ENCODE data around the gene PAX8.

Gene PAX8

DNA sequence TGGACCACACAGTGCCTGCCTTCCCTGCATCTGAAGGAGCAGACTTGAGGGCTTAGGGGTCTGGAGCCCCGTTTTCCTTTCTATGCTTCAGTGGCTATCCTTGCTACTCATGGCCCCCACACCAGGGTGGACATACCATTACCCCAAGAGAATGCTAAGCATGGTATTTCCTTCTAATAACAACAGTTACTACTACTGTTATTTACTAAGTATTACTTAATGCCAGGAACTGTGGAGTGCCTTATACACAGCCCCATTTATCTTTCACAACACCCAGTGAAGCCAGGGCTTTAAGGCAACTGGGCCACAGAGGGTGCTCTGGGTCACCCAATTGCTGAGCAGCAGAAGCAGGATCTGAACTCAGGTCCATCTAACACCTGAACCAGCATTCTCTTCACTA lies 5.8 kb upstream of the PAX8 start:
- no peak for TF ChIP-seq CSDC2 (CRISPR knock-in tag; IDR thresholded peaks at IDR 0.05)
- TF ChIP-seq, protein P1, sequence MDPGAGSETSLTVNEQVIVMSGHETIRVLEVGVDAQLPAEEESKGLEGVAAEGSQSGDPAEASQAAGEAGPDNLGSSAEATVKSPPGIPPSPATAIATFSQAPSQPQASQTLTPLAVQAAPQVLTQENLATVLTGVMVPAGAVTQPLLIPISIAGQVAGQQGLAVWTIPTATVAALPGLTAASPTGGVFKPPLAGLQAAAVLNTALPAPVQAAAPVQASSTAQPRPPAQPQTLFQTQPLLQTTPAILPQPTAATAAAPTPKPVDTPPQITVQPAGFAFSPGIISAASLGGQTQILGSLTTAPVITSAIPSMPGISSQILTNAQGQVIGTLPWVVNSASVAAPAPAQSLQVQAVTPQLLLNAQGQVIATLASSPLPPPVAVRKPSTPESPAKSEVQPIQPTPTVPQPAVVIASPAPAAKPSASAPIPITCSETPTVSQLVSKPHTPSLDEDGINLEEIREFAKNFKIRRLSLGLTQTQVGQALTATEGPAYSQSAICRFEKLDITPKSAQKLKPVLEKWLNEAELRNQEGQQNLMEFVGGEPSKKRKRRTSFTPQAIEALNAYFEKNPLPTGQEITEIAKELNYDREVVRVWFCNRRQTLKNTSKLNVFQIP (CRISPR knock-in tag; IDR thresholded peaks at IDR 0.05; ENCODE audit: borderline replicate concordance, low read depth), result no peak
- no peak for TF ChIP-seq ESRRG (CRISPR knock-in tag; IDR thresholded peaks at IDR 0.05)
- TF ChIP-seq, protein P2, sequence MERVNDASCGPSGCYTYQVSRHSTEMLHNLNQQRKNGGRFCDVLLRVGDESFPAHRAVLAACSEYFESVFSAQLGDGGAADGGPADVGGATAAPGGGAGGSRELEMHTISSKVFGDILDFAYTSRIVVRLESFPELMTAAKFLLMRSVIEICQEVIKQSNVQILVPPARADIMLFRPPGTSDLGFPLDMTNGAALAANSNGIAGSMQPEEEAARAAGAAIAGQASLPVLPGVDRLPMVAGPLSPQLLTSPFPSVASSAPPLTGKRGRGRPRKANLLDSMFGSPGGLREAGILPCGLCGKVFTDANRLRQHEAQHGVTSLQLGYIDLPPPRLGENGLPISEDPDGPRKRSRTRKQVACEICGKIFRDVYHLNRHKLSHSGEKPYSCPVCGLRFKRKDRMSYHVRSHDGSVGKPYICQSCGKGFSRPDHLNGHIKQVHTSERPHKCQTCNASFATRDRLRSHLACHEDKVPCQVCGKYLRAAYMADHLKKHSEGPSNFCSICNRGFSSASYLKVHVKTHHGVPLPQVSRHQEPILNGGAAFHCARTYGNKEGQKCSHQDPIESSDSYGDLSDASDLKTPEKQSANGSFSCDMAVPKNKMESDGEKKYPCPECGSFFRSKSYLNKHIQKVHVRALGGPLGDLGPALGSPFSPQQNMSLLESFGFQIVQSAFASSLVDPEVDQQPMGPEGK (CRISPR knock-in tag; IDR thresholded peaks at IDR 0.05; ENCODE audit: borderline replicate concordance), result no peak
- TF ChIP-seq, protein P3, sequence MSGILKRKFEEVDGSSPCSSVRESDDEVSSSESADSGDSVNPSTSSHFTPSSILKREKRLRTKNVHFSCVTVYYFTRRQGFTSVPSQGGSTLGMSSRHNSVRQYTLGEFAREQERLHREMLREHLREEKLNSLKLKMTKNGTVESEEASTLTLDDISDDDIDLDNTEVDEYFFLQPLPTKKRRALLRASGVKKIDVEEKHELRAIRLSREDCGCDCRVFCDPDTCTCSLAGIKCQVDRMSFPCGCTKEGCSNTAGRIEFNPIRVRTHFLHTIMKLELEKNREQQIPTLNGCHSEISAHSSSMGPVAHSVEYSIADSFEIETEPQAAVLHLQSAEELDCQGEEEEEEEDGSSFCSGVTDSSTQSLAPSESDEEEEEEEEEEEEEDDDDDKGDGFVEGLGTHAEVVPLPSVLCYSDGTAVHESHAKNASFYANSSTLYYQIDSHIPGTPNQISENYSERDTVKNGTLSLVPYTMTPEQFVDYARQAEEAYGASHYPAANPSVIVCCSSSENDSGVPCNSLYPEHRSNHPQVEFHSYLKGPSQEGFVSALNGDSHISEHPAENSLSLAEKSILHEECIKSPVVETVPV (CRISPR knock-in tag; IDR thresholded peaks at IDR 0.05), result no peak
- peak; percentile 5 for ATAC-seq

DNA sequence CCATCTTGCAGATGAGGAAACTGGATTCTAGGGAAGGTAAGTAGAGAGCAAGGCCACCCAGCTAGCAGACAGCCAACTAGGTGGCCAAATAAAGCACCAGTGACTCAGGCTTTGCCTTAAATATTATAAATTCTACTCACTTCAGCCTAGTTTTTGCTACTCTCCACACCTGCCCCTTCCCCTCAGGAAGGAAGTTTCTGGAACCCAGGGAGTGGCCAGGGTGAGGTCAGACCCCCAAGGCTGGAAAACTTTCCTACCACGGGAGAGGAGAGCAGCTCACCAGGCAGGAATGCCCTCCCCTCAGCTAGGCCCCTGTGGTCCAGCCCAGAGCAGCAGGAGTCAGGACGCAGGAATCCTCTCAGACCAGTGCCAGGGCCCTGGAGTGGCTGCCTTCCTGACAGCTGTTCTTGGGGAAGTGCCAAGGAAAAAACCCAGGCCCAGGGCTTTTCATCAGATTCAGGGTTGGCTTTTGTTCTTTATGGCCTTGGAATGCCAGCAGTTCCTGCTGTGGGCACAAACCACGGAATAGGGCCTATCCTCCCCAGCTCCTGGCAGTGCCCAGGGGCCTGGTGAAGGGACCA lies 5.1 kb upstream of the PAX8 start:
- TF ChIP-seq PPARA (CRISPR knock-in tag; IDR thresholded peaks at IDR 0.05; ENCODE audit: borderline replicate concordance), result no peak
- TF ChIP-seq ZFP30 (CRISPR knock-in tag; IDR thresholded peaks at IDR 0.05), result no peak
- TF ChIP-seq SNAI2 (CRISPR knock-in tag; IDR thresholded peaks at IDR 0.05), result no peak
- no peak for TF ChIP-seq ZNF8 (CRISPR knock-in tag; IDR thresholded peaks at IDR 0.05)
- no peak for TF ChIP-seq ZC3H10 (CRISPR knock-in tag; IDR thresholded peaks at IDR 0.05)
- no peak for TF ChIP-seq CSDC2 (CRISPR knock-in tag; IDR thresholded peaks at IDR 0.05)
- TF ChIP-seq, protein P4, sequence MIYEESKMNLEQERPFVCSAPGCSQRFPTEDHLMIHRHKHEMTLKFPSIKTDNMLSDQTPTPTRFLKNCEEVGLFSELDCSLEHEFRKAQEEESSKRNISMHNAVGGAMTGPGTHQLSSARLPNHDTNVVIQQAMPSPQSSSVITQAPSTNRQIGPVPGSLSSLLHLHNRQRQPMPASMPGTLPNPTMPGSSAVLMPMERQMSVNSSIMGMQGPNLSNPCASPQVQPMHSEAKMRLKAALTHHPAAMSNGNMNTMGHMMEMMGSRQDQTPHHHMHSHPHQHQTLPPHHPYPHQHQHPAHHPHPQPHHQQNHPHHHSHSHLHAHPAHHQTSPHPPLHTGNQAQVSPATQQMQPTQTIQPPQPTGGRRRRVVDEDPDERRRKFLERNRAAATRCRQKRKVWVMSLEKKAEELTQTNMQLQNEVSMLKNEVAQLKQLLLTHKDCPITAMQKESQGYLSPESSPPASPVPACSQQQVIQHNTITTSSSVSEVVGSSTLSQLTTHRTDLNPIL (CRISPR knock-in tag; IDR thresholded peaks at IDR 0.05; ENCODE audit: low read depth), result no peak
- peak; percentile 98 for ATAC-seq

DNA sequence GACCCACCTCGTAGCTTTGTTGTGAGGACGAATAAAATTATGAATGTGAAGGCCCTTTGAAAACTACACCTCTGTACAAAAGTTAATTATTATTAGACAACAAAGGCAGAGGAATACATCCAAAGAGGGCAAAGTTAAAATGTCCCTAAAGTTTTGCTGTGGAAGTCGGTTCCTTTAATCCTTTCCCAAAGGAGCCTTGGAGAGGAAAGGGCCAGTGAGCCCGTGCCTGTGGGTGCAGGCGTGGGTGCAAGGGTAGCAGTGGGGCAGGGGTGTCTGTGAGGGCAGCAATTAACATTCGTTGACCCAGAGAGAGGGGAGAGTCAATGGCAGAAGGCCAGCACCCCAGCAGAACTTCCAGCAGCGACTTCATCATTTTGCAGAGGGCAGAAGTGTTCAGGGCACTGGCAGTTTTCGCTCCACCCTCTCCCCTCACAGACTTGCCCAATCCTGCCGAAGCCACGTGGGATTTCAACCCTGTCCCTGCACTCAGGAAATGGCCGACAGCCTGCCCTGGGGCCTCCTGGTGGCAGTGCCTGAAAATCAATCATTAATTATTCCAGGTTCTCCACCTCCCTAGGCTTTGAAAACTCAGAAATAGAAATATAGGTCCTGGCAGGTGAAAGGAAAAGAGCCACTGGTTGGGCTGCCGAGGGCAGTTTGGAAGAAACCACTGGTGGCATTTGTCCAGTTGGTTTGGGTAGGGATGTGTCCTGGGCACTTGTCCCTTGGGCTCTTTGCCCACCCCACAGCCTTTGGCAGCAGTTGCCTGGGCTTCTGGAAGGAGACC lies 4.2 kb upstream of the PAX8 start:
- TF ChIP-seq ZFP3 (CRISPR knock-in tag; IDR thresholded peaks at IDR 0.05) (no peak), BACH2 (CRISPR knock-in tag; IDR thresholded peaks at IDR 0.05; ENCODE audit: borderline replicate concordance) (no peak), ZNF8 (CRISPR knock-in tag; IDR thresholded peaks at IDR 0.05) (no peak), ESRRG (CRISPR knock-in tag; IDR thresholded peaks at IDR 0.05) (no peak), ISL1 (CRISPR knock-in tag; IDR thresholded peaks at IDR 0.05) (no peak), ZNF70 (CRISPR knock-in tag; IDR thresholded peaks at IDR 0.05) (no peak), PPARA (CRISPR knock-in tag; IDR thresholded peaks at IDR 0.05; ENCODE audit: borderline replicate concordance) (no peak), ZFP30 (CRISPR knock-in tag; IDR thresholded peaks at IDR 0.05) (no peak), ARNTL (CRISPR knock-in tag; IDR thresholded peaks at IDR 0.05; ENCODE audit: borderline replicate concordance, low read depth) (no peak), CSDC2 (CRISPR knock-in tag; IDR thresholded peaks at IDR 0.05) (no peak), SNAI2 (CRISPR knock-in tag; IDR thresholded peaks at IDR 0.05) (no peak), OSR1 (CRISPR knock-in tag; IDR thresholded peaks at IDR 0.05) (no peak)
- TF ChIP-seq, protein P3 (CRISPR knock-in tag; IDR thresholded peaks at IDR 0.05), result no peak
- no peak for ATAC-seq
